Liver (tissue), 9 donors: ENCODE results near the gene ZNF142. TPM values are rescaled to one million over a fixed set of nuclear protein-coding genes. Genes with fewer than 3 reads are reported as not detected.

Experiments used
- DNase-seq: peaks from one replicate; pipeline ENCODE4 v3.0.0-alpha.2; 2017; ENCODE audit warnings: low spot score
- H3K27ac ChIP-seq, 2 donors: one replicate each; pipeline ENCODE4 v1.7.0; 2013; ENCODE audit warnings: inconsistent platforms in 2 of 2, low read length in 2 of 2, control low read depth in 1 of 2, low read depth in 1 of 2, mild to moderate bottlenecking in 1 of 2
- H3K27me3 ChIP-seq, 4 donors: one replicate each; pipeline versions ENCODE4 v1.6.1 to v1.7.0; 2013; ENCODE audit warnings: low read length in 3 of 4, inconsistent platforms in 1 of 4, mild to moderate bottlenecking in 1 of 4, moderate library complexity in 1 of 4; ENCODE audit not compliant: control insufficient read depth in 4 of 4, insufficient read depth in 4 of 4
- H3K36me3 ChIP-seq, 4 donors: one replicate each; pipeline versions ENCODE4 v1.6.1 to v1.7.0; 2013; ENCODE audit warnings: low read length in 3 of 4, mild to moderate bottlenecking in 3 of 4, low read depth in 1 of 4, moderate library complexity in 1 of 4; ENCODE audit not compliant: control insufficient read depth in 4 of 4, insufficient read depth in 3 of 4
- H3K4me1 ChIP-seq, 4 donors: one replicate each; pipeline versions ENCODE4 v1.6.1 to v1.7.0; 2013; ENCODE audit warnings: low read length in 3 of 4, mild to moderate bottlenecking in 3 of 4, moderate library complexity in 1 of 4; ENCODE audit not compliant: control insufficient read depth in 4 of 4, insufficient read depth in 4 of 4
- H3K4me3 ChIP-seq, 3 donors: one replicate each; pipeline versions ENCODE4 v1.6.1 to v1.7.0; 2013; ENCODE audit warnings: low read length in 3 of 3, control low read depth in 1 of 3, low read depth in 1 of 3, mild to moderate bottlenecking in 1 of 3
- H3K9ac ChIP-seq, 2 donors: one replicate each; pipeline ENCODE4 v1.7.0; 2013; ENCODE audit warnings: low read length in 2 of 2, mild to moderate bottlenecking in 2 of 2, moderate library complexity in 2 of 2, control low read depth in 1 of 2, low read depth in 1 of 2
- H3K9me3 ChIP-seq, 4 donors: one replicate each; pipeline versions ENCODE4 v1.6.1 to v1.7.0; 2013; ENCODE audit warnings: low read length in 3 of 4; ENCODE audit not compliant: control insufficient read depth in 4 of 4
- CTCF ChIP-seq: fragments of 150-350 bp; IDR thresholded peaks from 2 replicates; pipeline ENCODE4 v1.5.1; 2017; ENCODE audit warnings: improper control_type of control experiment, low read depth, low read length; ENCODE audit not compliant: missing input control
- EGR1 ChIP-seq, 2 donors: IDR thresholded peaks; 2 replicates each; pipeline ENCODE4 v1.6.1; 2016 to 2018; ENCODE audit warnings: antibody characterized with exemption in 2 of 2, low read depth in 2 of 2
- FOXA1 ChIP-seq: IDR thresholded peaks from 2 replicates; pipeline ENCODE4 v1.6.1; 2016; ENCODE audit warnings: antibody characterized with exemption
- FOXA2 ChIP-seq: IDR thresholded peaks from 2 replicates; pipeline ENCODE4 v1.6.1; 2016; ENCODE audit warnings: antibody characterized with exemption
- GABPA ChIP-seq, 2 donors: IDR thresholded peaks in 1 of 2; conservative IDR thresholded peaks in 1 of 2; 2 replicates each; pipeline ENCODE4 v1.6.1; 2016; ENCODE audit warnings: antibody characterized with exemption in 2 of 2, mild to moderate bottlenecking in 1 of 2, moderate library complexity in 1 of 2
- HNF4A ChIP-seq, 2 donors: conservative IDR thresholded peaks; 2 replicates each; pipeline ENCODE4 v1.6.1; 2016; ENCODE audit warnings: antibody characterized with exemption in 2 of 2, mild to moderate bottlenecking in 2 of 2
- HNF4G ChIP-seq: IDR thresholded peaks from 2 replicates; pipeline ENCODE4 v1.6.1; 2016; ENCODE audit warnings: antibody characterized with exemption
- JUND ChIP-seq, 2 donors: IDR thresholded peaks; 2 replicates each; pipeline ENCODE4 v1.6.1; 2016; ENCODE audit warnings: antibody characterized with exemption in 2 of 2
- NR2F2 ChIP-seq: IDR thresholded peaks from 2 replicates; pipeline ENCODE4 v1.6.1; 2016; ENCODE audit warnings: antibody characterized with exemption
- RAD21 ChIP-seq, 2 donors: IDR thresholded peaks; 2 replicates each; pipeline ENCODE4 v1.6.1; 2016; ENCODE audit warnings: antibody characterized with exemption in 2 of 2, mild to moderate bottlenecking in 2 of 2
- RXRA ChIP-seq, 2 donors: IDR thresholded peaks; 2 replicates each; pipeline ENCODE4 v1.6.1; 2017 to 2018; ENCODE audit warnings: antibody characterized with exemption in 2 of 2, mild to moderate bottlenecking in 1 of 2
- SP1 ChIP-seq: IDR thresholded peaks from 2 replicates; pipeline ENCODE4 v1.6.1; 2018; ENCODE audit warnings: antibody characterized with exemption, mild to moderate bottlenecking
- TAF1 ChIP-seq: conservative IDR thresholded peaks from 2 replicates; pipeline ENCODE4 v1.6.1; 2016; ENCODE audit warnings: antibody characterized with exemption, mild to moderate bottlenecking
- YY1 ChIP-seq: IDR thresholded peaks from 2 replicates; pipeline ENCODE4 v1.6.1; 2016; ENCODE audit warnings: antibody characterized with exemption, mild to moderate bottlenecking
- ZBTB33 ChIP-seq: IDR thresholded peaks from 2 replicates; pipeline ENCODE4 v1.6.1; 2016; ENCODE audit warnings: antibody characterized with exemption
- WGBS: extraction: QIAGEN DNeasy Blood & Tissue Kit; methylation state at CpG from one replicate; pipeline ENCODE4 v1.1.7; 2013; 5-methylcytosine and 5-hydroxymethylcytosine counted together
- polyA plus RNA-seq, 2 donors: library from polyadenylated mRNA; stranded (reverse) in 1 of 2; unstranded in 1 of 2; fragments of 200-250 nt in 1 of 2; fragments of >200 nt in 1 of 2; fragmentation: Nextera tagmentation in 1 of 2; extraction: Ambion mirVana in 1 of 2; gene quantifications; one replicate each; pipeline versions ENCODE4 v1.2.1 to v1.2.3, GENCODE V29; 2013 to 2015
- total RNA-seq, 2 donors: library from RNA; depleted of rRNA; stranded (reverse); fragments of >200 nt; gene quantifications; one replicate each; pipeline ENCODE4 v1.2.3, GENCODE V29; 2014
- TF ChIP-seq, protein P1 (sequence below): IDR thresholded peaks from 2 replicates; pipeline ENCODE4 v1.6.1; 2016; ENCODE audit warnings: antibody characterized with exemption
- TF ChIP-seq, protein P2 (sequence below): IDR thresholded peaks from 2 replicates; pipeline ENCODE4 v1.6.1; 2016; ENCODE audit warnings: antibody characterized with exemption
- donor health status: healthy.
- donor health status: healthy.
- donor health status: healthy.
- donor health status: healthy.
- donor health status: healthy.

Gene ZNF142
- total and polyA plus RNA-seq, 4 donors, result 2.2 to 7.4 (median 4.8) TPM

GRCh38 chr2:218648088-218648786 is 11.2 kb downstream of the ZNF142 start:
- Histone ChIP-seq H3K9me3 (no peaks in the 10 kb centered on the region), H3K36me3 (peaks cover 21 to 78% (median 42%) of the 10 kb centered on the region in 4 donors), H3K27me3 (no peaks in the 10 kb centered on the region), H3K9ac (no peak overlapping the region), H3K4me3 (no peak overlapping the region), H3K27ac (no peak overlapping the region), H3K4me1 (peaks cover 0 to 24% (median 17%) of the 10 kb centered on the region in 4 donors)
- peak; percentile 54 for DNase-seq
- WGBS, result 71% methylated on average over 9 of the region's 9 CpGs
- TF ChIP-seq GABPA (IDR thresholded peaks at IDR 0.05 in 1 of 2, conservative IDR thresholded peaks at IDR 0.05 in 1 of 2) (no peak), TAF1 (no peak), RAD21 (IDR thresholded peaks at IDR 0.05) (peak; percentile 90 to 96), YY1 (no peak), CTCF (peak; percentile 84)

DNA sequence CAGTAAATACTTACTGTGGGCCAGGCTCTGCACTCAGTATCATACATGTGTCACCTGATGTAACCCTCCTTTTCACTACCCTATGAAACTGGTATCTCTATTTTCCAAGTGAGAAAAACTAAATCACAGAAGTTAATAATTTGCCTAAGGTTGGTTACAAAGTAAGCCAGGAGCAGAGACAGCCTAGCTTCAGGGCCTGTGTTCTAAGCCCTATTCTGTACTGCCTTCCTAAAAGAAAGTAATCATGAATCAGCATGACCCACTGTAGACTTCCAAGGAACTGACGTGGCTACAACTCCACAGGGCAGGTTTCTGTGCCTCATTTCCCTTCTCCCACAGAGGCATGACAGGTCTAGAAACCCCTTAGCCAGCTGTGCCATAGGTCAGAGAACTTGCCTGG is 14.3 kb downstream of the ZNF142 start:
- Histone ChIP-seq H3K9ac (no peak overlapping the region), H3K4me3 (no peak overlapping the region), H3K27ac (peak overlapping the region; percentile 55 to 60), H3K27me3 (no peaks in the 10 kb centered on the region), H3K4me1 (peaks cover 0 to 22% (median 17%) of the 10 kb centered on the region in 4 donors), H3K9me3 (no peaks in the 10 kb centered on the region), H3K36me3 (peaks cover 14 to 70% (median 33%) of the 10 kb centered on the region in 4 donors)
- WGBS, result 44% methylated on average over 1 of the region's 1 CpG
- no peak for DNase-seq
- TF ChIP-seq JUND (IDR thresholded peaks at IDR 0.05), result no peak
- TF ChIP-seq RXRA (IDR thresholded peaks at IDR 0.05), result peak in 1 of 2 donors; percentile 45
- no peak for TF ChIP-seq FOXA1
- peak; percentile 55 for TF ChIP-seq SP1
- peak in 1 of 2 donors; percentile 25 for TF ChIP-seq HNF4A (conservative IDR thresholded peaks at IDR 0.05)
- TF ChIP-seq HNF4G, result no peak

DNA sequence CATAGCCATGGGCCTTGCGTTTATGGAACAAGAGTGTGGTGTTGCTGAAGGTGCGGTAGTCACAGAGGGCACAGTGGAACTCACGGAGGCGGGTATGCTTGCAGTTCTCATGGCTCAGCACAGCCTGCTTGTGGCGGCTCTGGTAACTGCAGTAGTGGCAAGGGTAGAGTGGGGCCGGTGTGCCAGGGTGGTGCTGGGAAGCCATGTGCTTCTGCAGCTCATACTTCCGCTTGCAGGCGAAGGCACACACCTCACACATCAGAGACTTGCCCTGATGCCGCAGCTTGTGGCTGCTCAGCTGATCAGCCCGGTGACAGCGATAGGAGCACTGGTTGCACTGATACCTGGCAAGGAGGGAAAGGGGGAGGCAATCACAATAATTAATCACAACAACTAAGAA is 14.7 kb downstream of the ZNF142 start:
- Histone ChIP-seq H3K36me3 (peaks cover 14 to 68% (median 32%) of the 10 kb centered on the region in 4 donors), H3K27me3 (no peaks in the 10 kb centered on the region), H3K27ac (peak overlapping the region; percentile 55 to 60), H3K9me3 (no peaks in the 10 kb centered on the region), H3K4me3 (no peak overlapping the region), H3K4me1 (peaks cover 0 to 22% (median 17%) of the 10 kb centered on the region in 4 donors), H3K9ac (no peak overlapping the region)
- DNase-seq, result no peak
- 71% methylated on average over 11 of the region's 11 CpGs for WGBS
- TF ChIP-seq CTCF, result peak; percentile 7
- TF ChIP-seq, protein P1, sequence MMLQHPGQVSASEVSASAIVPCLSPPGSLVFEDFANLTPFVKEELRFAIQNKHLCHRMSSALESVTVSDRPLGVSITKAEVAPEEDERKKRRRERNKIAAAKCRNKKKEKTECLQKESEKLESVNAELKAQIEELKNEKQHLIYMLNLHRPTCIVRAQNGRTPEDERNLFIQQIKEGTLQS, result no peak
- TF ChIP-seq GABPA (IDR thresholded peaks at IDR 0.05 in 1 of 2, conservative IDR thresholded peaks at IDR 0.05 in 1 of 2), result no peak
- no peak for TF ChIP-seq NR2F2
- TF ChIP-seq RXRA (IDR thresholded peaks at IDR 0.05), result no peak
- TF ChIP-seq RAD21 (IDR thresholded peaks at IDR 0.05), result peak in 1 of 2 donors; percentile 64
- no peak for TF ChIP-seq FOXA2
- no peak for TF ChIP-seq YY1
- TF ChIP-seq EGR1 (IDR thresholded peaks at IDR 0.05; ENCODE audit: low read depth in 2 of 2), result no peak
- no peak for TF ChIP-seq SP1
- TF ChIP-seq HNF4G, result no peak
- TF ChIP-seq JUND (IDR thresholded peaks at IDR 0.05), result no peak
- TF ChIP-seq HNF4A (conservative IDR thresholded peaks at IDR 0.05), result no peak
- TF ChIP-seq ZBTB33, result no peak
- TF ChIP-seq TAF1, result no peak
- TF ChIP-seq FOXA1, result no peak
- TF ChIP-seq, protein P2, sequence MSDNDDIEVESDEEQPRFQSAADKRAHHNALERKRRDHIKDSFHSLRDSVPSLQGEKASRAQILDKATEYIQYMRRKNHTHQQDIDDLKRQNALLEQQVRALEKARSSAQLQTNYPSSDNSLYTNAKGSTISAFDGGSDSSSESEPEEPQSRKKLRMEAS, result no peak
